H9 (cell line): Measurements from ENCODE around the gene CUBN. TPM values are rescaled to one million over a fixed set of nuclear protein-coding genes. Genes with fewer than 3 reads are reported as not detected.

Experiments used
- DNase-seq: peaks from one replicate; pipeline ENCODE4 v3.0.0-alpha.2; 2017
- H2AFZ ChIP-seq: one replicate; pipeline ENCODE4 v1.6.1; 2013; ENCODE audit warnings: mild to moderate bottlenecking, low read length, control low read depth, moderate library complexity
- H2AK5ac ChIP-seq: 2 replicates; pipeline ENCODE4 v1.6.1; 2013; ENCODE audit warnings: low read length, control low read depth, mixed read lengths; ENCODE audit not compliant: insufficient read length
- H2BK120ac ChIP-seq: one replicate; pipeline ENCODE4 v1.6.1; 2013; ENCODE audit warnings: low read depth, mild to moderate bottlenecking, low read length, control low read depth, inconsistent platforms; ENCODE audit not compliant: poor library complexity, severe bottlenecking
- H2BK12ac ChIP-seq: 2 replicates; pipeline ENCODE4 v1.6.1; 2013; ENCODE audit warnings: low read length, control low read depth, mixed read lengths, low read depth; ENCODE audit not compliant: insufficient read length
- H2BK15ac ChIP-seq: 2 replicates; pipeline ENCODE4 v1.6.1; 2013; ENCODE audit warnings: low read depth, low read length, control low read depth
- H2BK20ac ChIP-seq: one replicate; pipeline ENCODE4 v1.6.1; 2013; ENCODE audit warnings: low read depth, mild to moderate bottlenecking, low read length, control low read depth, inconsistent platforms; ENCODE audit not compliant: poor library complexity, severe bottlenecking
- H2BK5ac ChIP-seq: 2 replicates; pipeline ENCODE4 v1.6.1; 2013; ENCODE audit warnings: low read length, control low read depth, mixed read lengths; ENCODE audit not compliant: insufficient read length
- H3K14ac ChIP-seq: 2 replicates; pipeline ENCODE4 v1.6.1; 2013; ENCODE audit warnings: low read length, control low read depth; ENCODE audit not compliant: insufficient read depth
- H3K18ac ChIP-seq: 2 replicates; pipeline ENCODE4 v1.6.1; 2013; ENCODE audit warnings: low read depth, mild to moderate bottlenecking, mixed read lengths, low read length, control low read depth; ENCODE audit not compliant: insufficient read length
- H3K23ac ChIP-seq: 2 replicates; pipeline ENCODE4 v1.6.1; 2013; ENCODE audit warnings: low read length, control low read depth, mixed read lengths, low read depth; ENCODE audit not compliant: insufficient read length
- H3K23me2 ChIP-seq: 2 replicates; pipeline ENCODE4 v1.6.1; 2013; ENCODE audit warnings: low read depth, mild to moderate bottlenecking, mixed read lengths, low read length, control low read depth; ENCODE audit not compliant: insufficient read length, poor library complexity, severe bottlenecking
- H3K27ac ChIP-seq: 2 replicates; pipeline ENCODE4 v1.5.1; 2013; ENCODE audit warnings: low read length, control low read depth, mixed read lengths, low read depth; ENCODE audit not compliant: insufficient read length
- H3K27me3 ChIP-seq: 2 replicates; pipeline ENCODE4 v1.6.1; 2013; ENCODE audit warnings: low read length, control low read depth, inconsistent platforms; ENCODE audit not compliant: insufficient read depth
- H3K4ac ChIP-seq: 2 replicates; pipeline ENCODE4 v1.6.1; 2013; ENCODE audit warnings: low read depth, mild to moderate bottlenecking, control low read depth, inconsistent platforms, low read length, moderate library complexity
- H3K4me1 ChIP-seq: 2 replicates; pipeline ENCODE4 v1.6.1; 2013; ENCODE audit warnings: low read length, control low read depth, inconsistent platforms; ENCODE audit not compliant: insufficient read depth
- H3K4me2 ChIP-seq: 2 replicates; pipeline ENCODE4 v1.6.1; 2013; ENCODE audit warnings: low read length, control low read depth, mixed read lengths; ENCODE audit not compliant: insufficient read length, insufficient read depth
- H3K56ac ChIP-seq: 2 replicates; pipeline ENCODE4 v1.6.1; 2013; ENCODE audit warnings: low read depth, mild to moderate bottlenecking, mixed read lengths, low read length, control low read depth; ENCODE audit not compliant: insufficient read length
- H3K79me1 ChIP-seq: 2 replicates; pipeline ENCODE4 v1.6.1; 2013; ENCODE audit warnings: low read depth, mild to moderate bottlenecking, moderate library complexity, low read length, control low read depth, inconsistent platforms; ENCODE audit not compliant: insufficient read depth, poor library complexity, severe bottlenecking
- H3K79me2 ChIP-seq: 2 replicates; pipeline ENCODE4 v1.6.1; 2013; ENCODE audit warnings: low read length, control low read depth, inconsistent platforms; ENCODE audit not compliant: insufficient read depth
- H3K9ac ChIP-seq: 2 replicates; pipeline ENCODE4 v1.6.1; 2013; ENCODE audit warnings: low read length, control low read depth, mixed read lengths; ENCODE audit not compliant: insufficient read length; ENCODE audit errors: extremely low read depth
- H3K9me3 ChIP-seq: one replicate; pipeline ENCODE4 v1.6.1; 2013; ENCODE audit warnings: low read depth, low read length, inconsistent platforms; ENCODE audit not compliant: control insufficient read depth
- H3T11ph ChIP-seq: one replicate; pipeline ENCODE4 v1.6.1; 2013; ENCODE audit warnings: mild to moderate bottlenecking, low read length, control low read depth, inconsistent platforms
- H4K20me1 ChIP-seq: one replicate; pipeline ENCODE4 v1.6.1; 2013; ENCODE audit not compliant: control insufficient read depth, insufficient read length, insufficient read depth
- H4K5ac ChIP-seq: 2 replicates; pipeline ENCODE4 v1.6.1; 2013; ENCODE audit warnings: low read depth, mild to moderate bottlenecking, mixed read lengths, low read length, control low read depth; ENCODE audit not compliant: insufficient read length
- H4K8ac ChIP-seq: replicated peaks from 2 replicates; pipeline ENCODE4 v1.6.1; 2013; ENCODE audit warnings: low read length, control low read depth, mixed read lengths, low read depth; ENCODE audit not compliant: insufficient read length
- H4K91ac ChIP-seq: 2 replicates; pipeline ENCODE4 v1.6.1; 2013; ENCODE audit warnings: low read depth, mild to moderate bottlenecking, moderate library complexity, mixed read lengths, low read length, control low read depth; ENCODE audit not compliant: insufficient read length
- H3K27ac Mint-ChIP-seq, 3 experiments: 2 replicates in 2 of 3; 3 replicates in 1 of 3; pipeline ENCODE4 v1.8.0; 2020 to 2021; ENCODE audit warnings: mixed read lengths in 3 of 3, mild to moderate bottlenecking in 1 of 3, moderate library complexity in 1 of 3
- H3K27me3 Mint-ChIP-seq: 2 replicates; pipeline ENCODE4 v1.8.0; 2021; ENCODE audit warnings: low read depth, mild to moderate bottlenecking, moderate library complexity, mixed read lengths
- H3K36me3 Mint-ChIP-seq, 3 experiments: 2 replicates in 2 of 3; 3 replicates in 1 of 3; pipeline ENCODE4 v1.8.0; 2020 to 2021; ENCODE audit warnings: low read depth in 3 of 3, mixed read lengths in 3 of 3; ENCODE audit not compliant: insufficient read depth in 1 of 3
- H3K4me1 Mint-ChIP-seq, 2 experiments: 2 replicates each; pipeline ENCODE4 v1.8.0; 2020; ENCODE audit warnings: mixed read lengths in 2 of 2
- H3K4me3 Mint-ChIP-seq, 2 experiments: 2 replicates in 1 of 2; 3 replicates in 1 of 2; pipeline ENCODE4 v1.8.0; 2020 to 2021; ENCODE audit warnings: mild to moderate bottlenecking in 2 of 2, mixed read lengths in 2 of 2, moderate library complexity in 1 of 2
- H3K9me3 Mint-ChIP-seq, 2 experiments: 2 replicates in 1 of 2; 3 replicates in 1 of 2; pipeline ENCODE4 v1.8.0; 2020; ENCODE audit warnings: mild to moderate bottlenecking in 2 of 2, mixed read lengths in 2 of 2, moderate library complexity in 1 of 2
- CTCF ChIP-seq: fragments of 200-600 bp; sonication (generic); conservative IDR thresholded peaks from 3 replicates; pipeline ENCODE4 v1.8.0; 2021; ENCODE audit warnings: antibody characterized with exemption, mild to moderate bottlenecking
- total RNA-seq: library from RNA; stranded (reverse); gene quantifications from 2 replicates; pipeline ENCODE4 v1.2.1, GENCODE V29; 2021

The CUBN gene
- total RNA-seq, 1 experiment from 2014 or later = 0.26 TPM

GRCh38 chr10:17176091-17176490 lies 46.5 kb upstream of the CUBN start:
- 0 out of 7 replicates have a peak, but pooled peaks cover 0 to 4% (median 0%) of the 10 kb centered on the region in 3 experiments for H3K36me3 Mint-ChIP-seq
- Histone ChIP-seq H4K5ac (no peak overlapping the region), H3K9ac (no peak overlapping the region), H2BK5ac (no peak overlapping the region), H2BK15ac (no peak overlapping the region), H3K4me2 (no peak overlapping the region), H3K4ac (no peak overlapping the region), H2BK20ac (no peak overlapping the region), H2BK12ac (no peak overlapping the region), H2AFZ (no peak overlapping the region), H3K79me1 (no peaks in the 10 kb centered on the region), H3K18ac (no peak overlapping the region), H2BK120ac (no peak overlapping the region), H4K20me1 (no peaks in the 10 kb centered on the region), H3K14ac (no peak overlapping the region), H4K8ac (no peak overlapping the region), H4K91ac (no peak overlapping the region), H3K4me1 (peaks cover 3% of the 10 kb centered on the region; the same call in 1 of the 2 replicates), H3K27me3 (no peaks in the 10 kb centered on the region), H3K79me2 (no peaks in the 10 kb centered on the region), H3T11ph (no peak overlapping the region), H3K27ac (no peak overlapping the region), H3K23me2 (no peaks in the 10 kb centered on the region), H3K56ac (no peak overlapping the region), H3K23ac (no peak overlapping the region), H2AK5ac (no peak overlapping the region), H3K9me3 (no peaks in the 10 kb centered on the region)
- H3K27ac Mint-ChIP-seq = no peak overlapping the region
- no peaks in the 10 kb centered on the region for H3K9me3 Mint-ChIP-seq
- no peak for DNase-seq
- H3K4me1 Mint-ChIP-seq = peaks cover 14 to 19% of the 10 kb centered on the region in 2 experiments
- H3K4me3 Mint-ChIP-seq = no peak overlapping the region
- no peaks in the 10 kb centered on the region for H3K27me3 Mint-ChIP-seq
- TF ChIP-seq CTCF = no peak
